HG03095 (cell line): ENCODE measurements around the gene RUSF1.

Experiments
- ATAC-seq: cut with Tn5 transposase; IDR thresholded peaks from one replicate; pipeline ENCODE4 v1.9.1; 2021; ENCODE audit warnings: moderate library complexity; ENCODE audit not compliant: unreplicated experiment

The RUSF1 gene

DNA sequence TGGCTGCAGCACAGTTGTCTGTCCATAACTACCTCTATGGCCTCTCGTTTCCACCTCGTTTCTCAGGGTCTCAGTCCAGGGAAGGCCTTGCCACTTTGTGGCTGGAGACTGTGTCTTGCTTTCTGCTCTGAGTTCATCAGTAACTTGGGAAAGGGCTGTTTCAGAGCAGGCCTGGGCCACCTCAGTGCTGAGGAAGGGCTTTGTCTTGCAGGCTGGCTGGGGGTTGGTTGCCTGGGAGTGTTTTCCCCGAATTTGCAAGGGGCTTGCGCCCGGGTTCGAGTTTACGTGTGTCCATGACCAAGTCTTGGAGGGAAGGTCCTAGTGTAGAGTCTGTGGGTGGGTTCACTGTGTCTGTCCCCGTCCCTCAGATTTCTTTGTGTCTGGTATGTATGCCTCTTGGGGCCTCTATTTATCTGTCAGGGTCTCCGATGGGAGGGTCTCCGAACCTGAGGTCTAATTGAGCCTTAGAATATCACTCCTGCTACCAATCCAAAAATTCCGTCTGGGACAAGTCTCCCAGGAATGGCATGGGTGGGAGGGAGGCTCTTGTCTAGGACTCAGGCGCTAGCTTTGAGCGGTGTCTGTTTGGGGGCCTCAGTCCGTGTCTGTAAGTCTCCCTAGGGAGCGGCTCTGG is 36.8 kb downstream of the RUSF1 start:
- no peak for ATAC-seq

DNA sequence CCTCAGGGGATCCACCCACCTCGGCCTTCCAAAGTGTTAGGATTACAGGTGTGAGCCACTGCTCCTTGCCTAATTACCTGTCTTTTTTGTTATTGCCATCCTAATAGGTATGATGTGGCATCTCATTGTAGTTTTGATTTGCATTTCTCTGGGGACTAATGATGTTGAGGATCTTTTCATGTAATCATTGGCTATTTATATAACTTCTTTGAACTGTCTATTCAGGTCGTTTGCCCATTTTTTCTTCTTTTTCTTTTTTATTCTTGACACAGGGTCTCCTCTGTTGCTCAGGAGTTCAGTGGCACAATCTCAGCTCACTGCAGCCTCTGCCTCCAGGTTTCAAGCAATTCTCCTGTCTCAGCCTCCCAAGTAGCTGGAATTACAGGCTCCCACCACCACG is 37.6 kb downstream of the RUSF1 start:
- ATAC-seq: no peak

DNA sequence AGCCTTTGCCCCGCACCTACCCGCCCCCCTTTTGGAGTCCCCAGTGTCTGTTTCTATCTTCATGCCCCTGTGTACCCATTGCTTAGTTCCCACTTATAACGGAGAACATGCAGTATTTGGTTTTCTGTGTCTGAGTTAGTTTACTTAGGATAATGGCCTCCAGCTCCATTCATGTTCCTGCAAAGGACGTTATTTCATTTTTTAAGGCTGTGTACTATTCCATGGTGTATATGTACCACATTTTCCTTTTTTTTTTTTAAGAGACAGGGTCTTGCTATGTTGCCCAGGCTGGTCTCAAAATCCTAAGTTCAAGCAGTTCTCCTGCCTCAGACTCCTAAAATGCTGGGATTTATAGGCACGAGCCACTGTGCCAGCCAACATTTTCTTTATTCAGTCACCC is 40.3 kb downstream of the RUSF1 start:
- ATAC-seq: no peak

DNA sequence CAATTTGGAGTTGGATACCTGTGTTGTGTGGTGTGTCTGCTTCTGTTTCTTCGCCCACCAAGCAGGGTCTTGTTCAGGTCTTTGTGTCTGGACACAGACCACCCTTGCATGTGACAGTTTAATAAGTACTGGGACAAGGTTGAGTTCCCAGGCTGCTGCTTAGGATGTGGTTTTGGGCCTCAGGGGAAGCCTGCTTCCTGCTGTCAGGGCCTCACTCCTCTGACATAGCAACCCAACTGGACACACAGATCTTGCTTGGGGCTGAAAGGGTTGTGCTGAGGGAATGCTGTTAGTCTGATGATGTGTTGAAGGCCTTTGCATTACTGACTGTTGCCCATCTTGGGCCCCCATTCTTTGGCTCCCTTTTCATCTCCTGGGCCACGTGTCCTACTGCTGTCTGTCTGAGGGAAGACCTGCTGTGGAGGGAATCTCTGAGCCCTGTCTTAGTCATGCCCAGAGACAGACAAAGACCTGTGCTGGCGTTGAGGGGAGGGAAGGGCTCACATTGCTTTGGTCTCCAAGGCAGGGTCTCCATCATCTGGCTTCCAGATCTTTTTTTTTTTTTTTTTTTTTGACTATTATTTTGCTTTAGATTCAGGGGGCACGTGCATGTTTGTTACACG is 40.9 kb downstream of the RUSF1 start:
- no peak for ATAC-seq

DNA sequence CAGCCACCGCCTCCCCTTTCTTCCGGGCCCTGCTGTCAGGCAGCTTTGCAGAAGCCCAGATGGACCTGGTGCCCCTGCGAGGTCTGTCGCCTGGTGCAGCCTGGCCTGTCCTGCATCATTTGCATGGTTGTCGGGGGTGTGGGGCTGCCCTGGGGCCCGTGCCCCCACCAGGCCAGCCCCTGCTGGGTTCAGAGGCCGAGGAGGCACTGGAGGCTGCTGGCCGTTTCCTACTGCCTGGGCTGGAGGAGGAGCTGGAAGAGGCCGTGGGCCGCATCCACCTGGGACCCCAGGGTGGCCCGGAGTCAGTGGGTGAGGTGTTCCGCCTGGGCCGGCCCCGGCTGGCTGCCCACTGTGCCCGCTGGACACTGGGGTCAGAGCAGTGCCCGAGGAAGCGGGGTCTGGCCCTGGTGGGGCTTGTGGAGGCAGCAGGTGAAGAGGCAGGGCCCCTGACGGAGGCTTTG is 41.8 kb downstream of the RUSF1 start:
- no peak for ATAC-seq

DNA sequence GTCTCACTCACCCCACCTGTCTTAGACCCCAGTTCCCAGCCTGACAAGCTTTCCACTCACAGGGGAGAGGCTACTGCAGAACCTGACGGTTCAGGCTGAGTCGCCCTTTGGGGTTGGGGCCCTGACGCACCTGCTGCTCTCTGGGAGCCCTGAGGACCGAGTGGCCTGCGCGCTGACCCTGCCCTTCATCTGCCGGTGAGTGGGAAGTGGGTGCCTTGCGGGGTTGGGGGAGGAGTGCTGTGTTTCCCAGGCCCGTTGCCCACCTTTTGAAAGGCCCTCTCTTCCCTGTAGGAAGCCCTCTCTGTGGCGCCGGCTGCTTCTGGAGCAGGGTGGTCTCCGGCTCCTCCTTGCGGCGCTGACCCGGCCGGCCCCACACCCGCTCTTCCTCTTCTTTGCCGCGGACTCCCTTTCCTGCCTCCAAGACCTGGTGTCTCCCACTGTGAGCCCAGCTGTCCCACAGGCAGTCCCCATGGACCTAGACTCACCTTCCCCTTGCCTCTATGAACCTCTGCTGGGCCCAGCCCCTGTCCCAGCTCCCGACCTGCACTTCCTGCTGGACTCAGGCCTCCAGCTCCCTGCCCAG is 42.3 kb downstream of the RUSF1 start:
- no peak for ATAC-seq

DNA sequence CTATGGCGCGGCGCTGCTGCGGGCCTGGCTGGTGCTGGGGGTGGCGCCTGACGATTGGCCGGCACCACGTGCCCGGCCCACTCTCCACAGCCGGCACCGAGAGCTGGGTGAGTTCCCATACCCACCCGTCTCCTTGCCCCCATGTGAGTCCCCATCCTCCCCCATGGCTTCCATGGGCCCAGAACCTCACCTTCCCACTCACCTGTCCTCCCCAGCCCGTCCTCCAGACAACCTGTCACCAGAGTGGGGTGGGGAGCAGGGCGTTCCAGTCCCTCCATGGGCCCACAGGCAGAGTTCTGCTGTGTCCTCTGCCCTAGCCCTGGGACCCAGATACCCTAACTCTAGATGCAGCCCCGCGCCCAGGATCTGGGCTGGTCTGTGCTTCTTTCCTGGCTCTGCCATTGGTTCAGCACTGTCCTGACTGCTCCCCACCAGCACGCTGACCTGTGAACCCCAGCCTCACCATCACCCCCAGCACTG is 43.4 kb downstream of the RUSF1 start:
- no peak for ATAC-seq

DNA sequence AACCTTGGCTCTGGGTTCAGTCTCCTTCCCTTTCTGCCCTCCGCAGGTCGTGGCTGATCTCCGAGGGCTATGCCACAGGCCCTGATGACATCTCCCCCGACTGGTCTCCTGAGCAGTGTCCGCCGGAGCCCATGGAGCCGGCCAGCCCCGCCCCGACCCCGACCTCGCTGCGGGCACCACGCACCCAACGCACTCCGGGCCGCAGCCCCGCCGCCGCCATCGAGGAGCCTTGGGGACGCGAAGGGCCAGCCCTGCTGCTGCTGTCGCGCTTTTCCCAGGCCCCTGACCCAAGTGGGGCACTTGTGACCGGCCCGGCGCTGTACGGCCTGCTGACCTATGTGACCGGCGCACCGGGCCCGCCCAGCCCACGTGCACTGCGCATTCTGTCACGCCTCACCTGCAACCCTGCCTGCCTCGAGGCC is 43.8 kb downstream of the RUSF1 start:
- ATAC-seq: no peak

DNA sequence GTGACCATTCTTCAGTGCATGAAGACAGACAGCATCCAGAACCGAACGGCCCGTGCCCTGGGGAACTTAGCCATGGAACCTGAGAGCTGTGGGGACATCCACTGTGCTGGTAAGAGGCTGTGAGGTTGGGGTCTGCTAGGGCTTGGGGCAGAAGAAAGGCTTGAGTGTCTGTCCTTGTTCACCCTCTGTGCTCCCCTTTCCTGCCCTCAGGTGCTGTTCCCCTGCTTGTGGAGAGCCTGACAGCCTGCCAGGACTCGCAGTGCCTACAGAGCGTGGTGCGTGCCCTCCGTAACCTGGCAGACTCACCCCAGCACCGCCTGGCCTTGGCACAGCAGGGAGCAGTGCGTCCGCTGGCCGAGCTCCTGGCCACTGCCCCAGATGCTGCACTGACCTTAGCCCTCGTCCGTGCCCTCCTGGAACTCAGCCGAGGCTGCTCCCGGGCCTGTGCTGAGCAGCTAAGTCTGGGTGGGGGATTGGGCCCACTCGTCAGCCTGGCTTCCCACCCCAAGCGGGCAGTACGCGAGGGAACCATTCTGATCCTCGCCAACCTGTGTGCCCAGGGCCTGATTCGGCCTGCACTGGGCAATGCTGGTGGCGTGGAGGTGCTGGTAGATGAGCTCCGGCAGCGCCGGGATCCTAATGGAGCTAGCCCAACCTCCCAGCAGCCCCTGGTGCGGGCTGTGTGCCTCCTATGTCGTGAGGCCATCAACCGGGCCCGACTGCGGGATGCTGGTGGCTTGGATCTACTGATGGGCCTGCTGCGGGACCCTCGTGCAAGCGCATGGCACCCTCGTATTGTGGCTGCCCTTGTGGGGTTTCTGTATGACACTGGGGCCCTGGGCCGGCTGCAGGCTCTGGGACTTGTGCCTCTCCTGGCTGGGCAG is 46.0 kb downstream of the RUSF1 start:
- ATAC-seq: no peak

DNA sequence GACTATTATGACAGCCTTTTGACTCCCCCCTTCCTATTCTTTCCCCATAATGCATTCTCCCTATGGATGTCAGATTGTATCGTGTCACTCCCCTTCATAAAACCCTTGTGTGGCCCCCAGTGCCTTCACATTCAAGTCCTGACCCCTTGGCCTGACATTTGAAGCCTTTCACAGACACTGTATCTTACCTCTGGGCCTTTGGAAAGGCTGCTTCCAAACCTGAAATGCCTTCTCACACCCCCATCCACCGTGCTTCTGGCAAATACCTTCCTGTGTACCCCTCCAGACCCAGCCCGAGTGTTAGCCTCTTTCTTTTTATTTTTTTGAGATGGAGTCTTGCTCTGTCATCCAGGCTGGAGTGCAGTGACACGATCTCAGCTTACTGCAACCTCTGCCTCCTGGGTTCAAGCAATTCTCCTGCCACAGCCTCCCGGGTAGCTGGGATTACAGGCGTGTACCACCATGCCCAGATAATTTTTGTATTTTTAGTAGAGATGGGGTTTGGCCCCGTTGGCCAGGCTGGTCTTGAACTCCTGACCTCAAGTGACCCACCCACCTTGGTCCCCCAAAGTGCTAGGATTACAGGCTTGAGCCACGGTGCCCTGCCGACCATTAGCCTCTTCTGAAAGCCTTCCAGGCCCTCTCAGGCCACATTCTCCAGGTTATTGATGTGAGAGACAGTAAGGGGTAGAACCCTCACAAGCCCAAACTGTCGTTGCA is 46.8 kb downstream of the RUSF1 start:
- no peak for ATAC-seq

DNA sequence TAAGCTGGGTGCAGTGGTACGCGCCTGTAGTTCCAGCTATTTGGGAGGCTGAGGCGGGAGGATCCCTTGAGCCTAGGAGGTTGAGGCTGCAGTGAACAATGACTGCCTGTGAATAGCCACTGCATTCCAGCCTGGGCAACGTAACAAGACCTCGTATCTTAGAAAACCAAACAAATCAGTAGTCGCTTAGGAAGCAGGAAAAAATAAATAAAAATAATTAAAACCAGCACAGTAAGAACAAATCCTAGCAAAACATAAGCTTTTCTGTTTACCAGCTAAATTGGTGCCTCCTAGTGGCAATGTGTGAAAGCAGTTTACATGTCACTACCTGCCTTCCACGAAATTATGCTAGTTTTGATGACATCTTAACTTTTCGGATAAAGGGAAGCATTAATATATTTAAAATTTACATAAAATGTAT is 47.6 kb downstream of the RUSF1 start:
- no peak for ATAC-seq

DNA sequence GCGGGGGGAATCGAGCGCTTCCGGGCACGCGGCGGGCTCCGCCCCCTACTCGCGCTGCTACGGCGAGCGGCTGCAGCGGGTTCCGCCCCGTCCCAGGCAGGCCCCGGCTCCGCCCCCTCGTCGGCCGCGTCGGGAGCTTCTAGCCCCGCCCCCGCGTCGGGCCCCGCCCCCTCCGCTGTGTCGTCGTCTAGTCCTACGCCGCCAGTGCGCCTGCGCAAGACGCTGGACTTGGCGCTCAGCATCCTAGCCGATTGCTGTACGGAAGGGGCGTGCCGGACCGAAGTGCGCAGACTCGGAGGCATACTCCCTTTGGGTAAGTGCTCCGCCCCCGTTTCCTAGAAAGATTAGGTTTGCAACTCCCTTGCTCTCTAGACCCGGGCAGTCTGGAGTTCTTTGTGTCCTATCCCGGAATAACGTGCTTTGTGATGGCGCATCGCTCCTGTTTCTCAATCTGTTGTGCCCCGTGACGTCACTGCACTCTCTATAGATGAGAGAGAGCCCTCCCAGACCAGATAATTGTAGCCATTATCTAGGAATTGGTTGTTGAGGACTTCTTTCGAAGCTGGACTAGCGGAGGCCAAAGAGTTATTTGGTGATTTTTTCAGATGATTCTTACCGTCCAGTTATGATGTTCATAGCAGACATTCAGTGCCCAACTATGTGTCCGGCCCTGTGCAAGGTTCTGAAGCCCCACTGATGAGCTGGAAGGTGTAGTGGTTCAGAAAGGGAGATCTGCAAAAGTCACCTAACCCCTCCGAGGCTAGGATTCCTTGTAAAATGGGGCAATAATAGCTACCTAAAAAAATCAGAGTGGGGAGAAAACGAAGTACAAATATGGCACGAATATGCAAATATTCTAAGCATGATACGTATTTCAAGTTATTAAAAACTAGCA is 48.3 kb downstream of the RUSF1 start:
- ATAC-seq: peak; percentile 61

DNA sequence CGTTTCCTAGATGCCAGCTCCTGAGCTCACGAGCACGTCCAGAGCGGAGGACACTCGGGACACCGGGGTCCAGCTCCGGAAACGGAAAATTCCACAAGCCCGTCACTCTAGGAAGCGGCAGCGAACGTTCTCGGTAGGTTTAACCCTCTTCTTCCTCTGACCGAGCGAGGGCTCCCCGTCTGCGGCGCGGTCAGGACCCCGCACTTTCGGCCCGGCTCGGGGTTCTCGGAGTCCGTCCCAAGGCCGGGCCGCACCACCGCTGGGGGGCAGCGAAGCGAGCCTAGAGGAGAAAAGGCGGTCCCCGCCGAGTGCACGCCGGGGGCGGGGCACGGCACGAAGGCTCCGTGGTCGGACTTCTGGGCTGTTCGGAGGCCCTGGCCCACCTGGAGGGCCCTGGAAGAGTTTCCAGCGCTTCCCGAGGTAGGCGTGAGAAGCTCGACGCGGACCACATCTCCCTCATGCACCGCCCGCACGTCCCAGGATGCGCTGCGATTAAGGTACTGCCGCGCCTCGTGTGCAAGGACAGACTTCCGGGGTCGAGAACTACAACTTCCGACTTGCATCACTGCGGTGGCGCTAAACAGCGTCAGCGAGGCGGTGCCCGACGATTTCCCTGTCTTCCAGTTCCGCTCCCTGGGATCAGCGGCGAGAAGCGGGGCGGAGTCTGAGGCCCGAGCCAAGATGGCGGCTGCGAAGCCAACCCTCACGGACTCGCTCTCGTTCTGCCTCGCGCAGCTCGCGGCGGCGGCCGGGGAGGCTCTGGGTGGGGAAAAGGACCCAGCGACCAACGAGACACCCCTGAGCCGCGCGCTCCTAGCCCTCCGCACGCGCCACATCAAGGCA is 49.1 kb downstream of the RUSF1 start, which contains the start of gene ARMC5:
ARMC5 (plus strand) TSS at position 658 of the 843 bp plus-strand sequence; CDS start at position 682, 24 bp downstream.
- peak; percentile 64 for ATAC-seq

DNA sequence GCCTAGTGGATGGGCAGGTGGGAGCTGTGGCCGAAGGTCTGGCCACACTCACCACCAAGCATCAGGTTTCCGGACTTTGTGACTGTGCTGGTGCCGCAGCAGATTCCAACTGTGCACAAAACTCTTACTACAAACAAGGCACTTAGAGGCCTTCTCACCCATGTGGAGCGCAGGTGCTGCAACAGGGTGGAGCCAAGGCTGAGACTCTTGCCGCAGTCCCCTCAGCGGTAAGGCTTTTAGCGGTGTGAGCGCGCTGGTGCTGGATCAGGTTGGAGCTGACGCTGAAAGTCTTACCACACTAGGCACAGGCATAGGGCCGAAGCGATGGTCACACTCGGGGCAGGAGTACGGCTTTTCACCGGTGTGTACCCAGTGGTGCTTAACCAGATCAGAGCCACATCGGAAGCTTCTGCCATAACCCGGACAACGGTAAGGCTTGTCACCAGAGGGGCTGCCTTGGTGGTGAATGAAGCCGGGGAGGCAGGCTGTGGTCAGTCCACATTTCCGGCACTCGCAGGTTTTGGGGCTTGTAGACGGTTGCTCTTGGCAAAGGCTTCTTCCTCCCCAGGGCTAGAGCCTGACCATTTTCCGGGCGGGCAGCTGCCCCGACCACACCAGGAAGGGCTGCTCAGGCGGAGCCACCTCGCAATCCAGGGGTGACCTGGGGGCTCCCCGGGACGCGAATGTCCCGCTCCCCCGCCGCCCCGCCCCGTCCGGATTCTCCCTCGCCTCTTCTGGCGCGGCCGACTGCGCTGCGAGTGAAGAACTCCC is 49.9 kb downstream of the RUSF1 start:
- ATAC-seq: no peak

DNA sequence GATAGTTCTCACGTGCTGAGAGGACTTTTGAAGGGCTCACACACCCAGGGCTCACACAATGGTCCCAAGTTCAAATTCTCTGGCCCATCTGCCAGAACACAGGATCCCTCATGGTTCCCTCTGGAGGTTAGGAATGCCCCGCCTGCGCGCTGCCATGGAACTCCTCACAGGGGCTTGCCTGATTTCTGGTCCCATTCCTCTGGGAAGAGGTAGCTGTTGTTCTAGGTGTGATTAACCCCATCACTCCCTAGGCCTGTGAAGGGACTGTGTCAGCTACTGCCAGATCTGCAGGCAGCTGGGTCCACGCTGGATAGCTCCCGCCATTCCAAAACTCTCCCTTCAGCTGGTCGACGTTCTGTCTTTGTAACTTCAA is 51.2 kb downstream of the RUSF1 start:
- no peak for ATAC-seq

DNA sequence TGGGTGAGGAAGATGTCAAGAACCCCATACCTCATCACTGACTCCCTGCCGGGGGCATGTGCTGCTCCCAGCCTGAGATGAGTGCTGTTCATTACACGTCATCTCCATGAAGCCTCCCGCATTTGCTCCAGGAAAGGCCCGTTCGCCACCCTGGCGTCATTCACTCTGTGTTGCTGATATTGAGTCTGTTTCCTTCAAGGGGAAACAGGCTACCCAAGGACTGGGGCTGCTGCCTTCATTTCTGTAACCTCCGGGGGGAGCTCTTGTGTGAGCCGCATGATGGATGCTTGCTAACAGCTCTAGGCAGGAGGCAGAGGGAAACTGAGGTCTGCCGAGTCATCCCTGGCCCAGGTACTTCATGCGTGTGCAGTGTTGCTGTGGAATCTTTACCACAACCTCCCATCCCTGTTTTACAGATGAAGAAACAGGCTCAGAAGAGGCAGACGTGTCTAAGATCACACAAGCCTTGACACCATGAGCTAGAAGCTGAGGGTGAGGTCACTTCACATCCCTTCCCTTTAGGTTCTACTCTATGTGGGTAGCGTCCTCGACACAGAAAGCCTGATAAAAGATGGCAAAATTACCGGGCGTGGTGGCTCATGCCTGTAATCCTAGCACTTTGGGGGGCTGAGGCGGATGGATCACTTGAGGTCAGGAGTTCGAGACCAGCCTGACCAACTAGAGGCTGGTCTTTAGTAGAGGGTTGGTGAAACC is 52.4 kb downstream of the RUSF1 start:
- ATAC-seq: no peak
